Suppressor macrophage (primary cell): ENCODE results near the gene VGLL2.
"Not testable (repeated sequence)": the region's sequence is repeated elsewhere in the genome, so short reads cannot be mapped to it uniquely, and the experiment has no call there.

Experiments
- DNase-seq, 4 experiments: peaks; one replicate each; pipeline ENCODE4 v3.0.0-alpha.2; 2020 to 2022
- total RNA-seq, 17 experiments: gene quantifications; one replicate each; lab custom pipeline; 2026; ENCODE audit warnings: mixed read lengths in 6 of 17, inconsistent platforms in 3 of 17; lab: John Stamatoyannopoulos, UW

The VGLL2 gene
- total RNA-seq = 0 to 1.3 (median 0) reads per million in 17 experiments

GRCh38 chr6:117265410-117266256, at the start of gene VGLL2:
VGLL2 (plus strand) TSS chr6:117265558; CDS start chr6:117265764, 206 bp downstream.
- DNase-seq = peak in 3 of 4 experiments; percentile 2 to 11 (median 3)

- no peak for DNase-seq
These were observed 42.5 kb upstream of the VGLL2 start for GRCh38 chr6:117222861-117223260.

GRCh38 chr6:117226778-117227177, 38.6 kb upstream of the VGLL2 start:
- no peak for DNase-seq

- DNase-seq = no peak
These were observed 38.0 kb upstream of the VGLL2 start for GRCh38 chr6:117227245-117227962.

- DNase-seq = no peak
These were observed 37.2 kb upstream of the VGLL2 start for GRCh38 chr6:117228202-117228601.

- DNase-seq = no peak
These were observed 35.5 kb upstream of the VGLL2 start for GRCh38 chr6:117229870-117230269.

GRCh38 chr6:117231466-117231865, 33.9 kb upstream of the VGLL2 start:
- no peak for DNase-seq

- no peak for DNase-seq
These were observed 33.2 kb upstream of the VGLL2 start for GRCh38 chr6:117232196-117232595.

- no peak for DNase-seq
These were observed 32.2 kb upstream of the VGLL2 start for GRCh38 chr6:117233145-117233544.

GRCh38 chr6:117237561-117237960, 27.8 kb upstream of the VGLL2 start:
- no peak for DNase-seq

GRCh38 chr6:117244571-117244970, 20.8 kb upstream of the VGLL2 start:
- not testable (repeated sequence) for DNase-seq

- not testable (repeated sequence) for DNase-seq
These were observed 20.4 kb upstream of the VGLL2 start for GRCh38 chr6:117244979-117245378.

GRCh38 chr6:117253785-117254184, 11.6 kb upstream of the VGLL2 start:
- no peak for DNase-seq

GRCh38 chr6:117262799-117263198, 2.6 kb upstream of the VGLL2 start:
- no peak for DNase-seq

- DNase-seq = no peak
These were observed 1.9 kb upstream of the VGLL2 start for GRCh38 chr6:117263353-117263927.

- no peak for DNase-seq
These were observed 1.0 kb upstream of the VGLL2 start for GRCh38 chr6:117264369-117264691.

- DNase-seq = no peak
These were observed 507 bp upstream of the VGLL2 start for GRCh38 chr6:117264692-117265409.

GRCh38 chr6:117266257-117267053, 1.1 kb downstream of the VGLL2 start:
- no peak for DNase-seq

GRCh38 chr6:117267054-117267347, 1.6 kb downstream of the VGLL2 start:
- no peak for DNase-seq

- no peak for DNase-seq
These were observed 2.6 kb downstream of the VGLL2 start for GRCh38 chr6:117267766-117268534.

- DNase-seq = no peak
These were observed 3.6 kb downstream of the VGLL2 start for GRCh38 chr6:117268924-117269323.
